Fibroblast of the conjunctiva (primary cell): Measurements from ENCODE around the gene RNF144A.

Experiments
- DNase-seq: peaks from one replicate; pipeline ENCODE4 v3.0.0-alpha.2; 2010; ENCODE audit warnings: low read depth

Gene RNF144A

GRCh38 chr2:7044253-7045250 lies 127.3 kb downstream of the RNF144A start:
- DNase-seq: peak; percentile 36

- DNase-seq: no peak
These were observed 128.7 kb downstream of the RNF144A start for GRCh38 chr2:7045601-7046590.

- DNase-seq: no peak
These were observed 130.4 kb downstream of the RNF144A start for GRCh38 chr2:7047661-7048060.

- DNase-seq: no peak
These were observed 131.6 kb downstream of the RNF144A start for GRCh38 chr2:7048762-7049294.

- no peak for DNase-seq
These were observed 135.2 kb downstream of the RNF144A start for GRCh38 chr2:7052404-7052803.

GRCh38 chr2:7053650-7054265 lies 136.5 kb downstream of the RNF144A start:
- DNase-seq: no peak

- no peak for DNase-seq
These were observed 140.7 kb downstream of the RNF144A start for GRCh38 chr2:7057865-7058400.

GRCh38 chr2:7060156-7060555 lies 142.9 kb downstream of the RNF144A start:
- DNase-seq: no peak

GRCh38 chr2:7060631-7061449 lies 143.6 kb downstream of the RNF144A start:
- no peak for DNase-seq

- no peak for DNase-seq
These were observed 144.2 kb downstream of the RNF144A start for GRCh38 chr2:7061450-7061789.

- DNase-seq: no peak
These were observed 144.7 kb downstream of the RNF144A start for GRCh38 chr2:7061921-7062320.

- DNase-seq: no peak
These were observed 146.6 kb downstream of the RNF144A start for GRCh38 chr2:7063789-7064188.

GRCh38 chr2:7068457-7068856 lies 151.2 kb downstream of the RNF144A start:
- DNase-seq: no peak

- DNase-seq: no peak
These were observed 153.3 kb downstream of the RNF144A start for GRCh38 chr2:7070483-7070882.

- no peak for DNase-seq
These were observed 153.9 kb downstream of the RNF144A start for GRCh38 chr2:7071154-7071553.

- no peak for DNase-seq
These were observed 154.8 kb downstream of the RNF144A start for GRCh38 chr2:7071916-7072556.

GRCh38 chr2:7073901-7074300 lies 156.7 kb downstream of the RNF144A start:
- DNase-seq: no peak

GRCh38 chr2:7075834-7076233 lies 158.6 kb downstream of the RNF144A start:
- no peak for DNase-seq

GRCh38 chr2:7077660-7078267 lies 160.6 kb downstream of the RNF144A start:
- DNase-seq: no peak
